T-helper 1 cell (primary cell): Measurements from ENCODE around the gene NTM.

ENCODE experiments used
- DNase-seq, 5 donors: peaks; one replicate each; pipeline ENCODE4 v3.0.0-alpha.2; 2012 to 2020

The NTM gene

GRCh38 chr11:131504199-131504949 lies 134.0 kb downstream of the NTM start:
- no peak for DNase-seq

GRCh38 chr11:131506348-131506747 lies 135.9 kb downstream of the NTM start:
- no peak for DNase-seq

GRCh38 chr11:131510662-131511061 lies 140.2 kb downstream of the NTM start:
- no peak for DNase-seq

- DNase-seq: no peak
Observed at GRCh38 chr11:131511794-131512193, 141.4 kb downstream of the NTM start.

GRCh38 chr11:131512228-131512627 lies 141.8 kb downstream of the NTM start:
- DNase-seq: no peak

- DNase-seq: no peak
Observed at GRCh38 chr11:131514062-131514461, 143.6 kb downstream of the NTM start.

GRCh38 chr11:131518305-131518838 lies 148.0 kb downstream of the NTM start:
- no peak for DNase-seq

- no peak for DNase-seq
Observed at GRCh38 chr11:131522851-131523250, 152.4 kb downstream of the NTM start.

GRCh38 chr11:131530407-131530806 lies 160.0 kb downstream of the NTM start:
- no peak for DNase-seq

- DNase-seq: no peak
Observed at GRCh38 chr11:131533149-131533548, 162.7 kb downstream of the NTM start.

- no peak for DNase-seq
Observed at GRCh38 chr11:131533998-131534397, 163.6 kb downstream of the NTM start.

- no peak for DNase-seq
Observed at GRCh38 chr11:131534611-131535010, 164.2 kb downstream of the NTM start.

GRCh38 chr11:131536159-131536558 lies 165.7 kb downstream of the NTM start:
- DNase-seq: no peak

GRCh38 chr11:131537196-131537595 lies 166.8 kb downstream of the NTM start:
- no peak for DNase-seq

GRCh38 chr11:131537748-131538147 lies 167.3 kb downstream of the NTM start:
- DNase-seq: no peak

- DNase-seq: no peak
Observed at GRCh38 chr11:131538322-131538721, 167.9 kb downstream of the NTM start.

- no peak for DNase-seq
Observed at GRCh38 chr11:131540676-131541075, 170.3 kb downstream of the NTM start.

- DNase-seq: no peak
Observed at GRCh38 chr11:131543389-131544025, 173.1 kb downstream of the NTM start.

- no peak for DNase-seq
Observed at GRCh38 chr11:131544591-131544990, 174.2 kb downstream of the NTM start.

GRCh38 chr11:131546218-131546895 lies 175.9 kb downstream of the NTM start:
- no peak for DNase-seq

- no peak for DNase-seq
Observed at GRCh38 chr11:131549099-131549498, 178.7 kb downstream of the NTM start.

GRCh38 chr11:131549770-131550169 lies 179.4 kb downstream of the NTM start:
- DNase-seq: no peak

GRCh38 chr11:131560287-131560686 lies 189.9 kb downstream of the NTM start:
- DNase-seq: no peak

GRCh38 chr11:131561501-131561900 lies 191.1 kb downstream of the NTM start:
- DNase-seq: no peak
